Ramos (cell line): ENCODE measurements around the gene TMEM178B.
"Not testable (repeated sequence)": the region's sequence is repeated elsewhere in the genome, so short reads cannot be mapped to it uniquely, and the experiment has no call there.

ENCODE experiments used
- in situ Hi-C: fragments of 300-500 bp; cut with MboI; formaldehyde crosslinking; loops from one replicate; pipeline ENCODE4 v1.14.3; 2022; ENCODE audit warnings: low sequenced_read_pairs; ENCODE audit not compliant: unreplicated experiment

TMEM178B gene

GRCh38 chr7:141073641-141074161 lies at the start of gene TMEM178B:
Gene TMEM178B, plus strand, starts transcription at chr7:141074064.
- in situ Hi-C loops, result no loop called here

- in situ Hi-C loops, result loop anchor here (25.0 kb wide), 1 partner anchor 512 kb away; no protein-coding TSS in a partner anchor
Measured at GRCh38 chr7:141024668-141025067, 49.2 kb upstream of the TMEM178B start.

GRCh38 chr7:141027043-141027442 lies 46.8 kb upstream of the TMEM178B start:
- in situ Hi-C loops, result no loop called here

- in situ Hi-C loops, result no loop called here
Measured at GRCh38 chr7:141028767-141029166, 45.1 kb upstream of the TMEM178B start.

- in situ Hi-C loops, result not testable (repeated sequence)
Measured at GRCh38 chr7:141032539-141033323, 41.1 kb upstream of the TMEM178B start.

DNA sequence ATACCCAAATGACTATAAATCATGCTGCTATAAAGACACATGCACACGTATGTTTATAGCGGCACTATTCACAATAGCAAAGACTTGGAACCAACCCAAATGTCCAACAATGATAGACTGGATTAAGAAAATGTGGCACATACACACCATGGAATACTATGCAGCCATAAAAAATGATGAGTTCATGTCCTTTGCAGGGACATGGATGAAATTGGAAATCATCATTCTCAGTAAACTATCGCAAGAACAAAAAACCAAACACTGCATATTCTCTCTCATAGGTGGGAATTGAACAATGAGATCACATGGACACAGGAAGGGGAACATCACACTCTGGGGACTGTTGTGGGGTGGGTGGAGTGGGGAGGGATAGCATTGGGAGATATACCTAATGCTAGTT lies 35.8 kb upstream of the TMEM178B start:
- in situ Hi-C loops, result not testable (repeated sequence)

- in situ Hi-C loops, result no loop called here
Measured at GRCh38 chr7:141039376-141039775, 34.5 kb upstream of the TMEM178B start.

GRCh38 chr7:141042222-141043193 lies 31.4 kb upstream of the TMEM178B start:
- in situ Hi-C loops, result no loop called here

GRCh38 chr7:141043616-141044015 lies 30.2 kb upstream of the TMEM178B start:
- in situ Hi-C loops, result no loop called here

DNA sequence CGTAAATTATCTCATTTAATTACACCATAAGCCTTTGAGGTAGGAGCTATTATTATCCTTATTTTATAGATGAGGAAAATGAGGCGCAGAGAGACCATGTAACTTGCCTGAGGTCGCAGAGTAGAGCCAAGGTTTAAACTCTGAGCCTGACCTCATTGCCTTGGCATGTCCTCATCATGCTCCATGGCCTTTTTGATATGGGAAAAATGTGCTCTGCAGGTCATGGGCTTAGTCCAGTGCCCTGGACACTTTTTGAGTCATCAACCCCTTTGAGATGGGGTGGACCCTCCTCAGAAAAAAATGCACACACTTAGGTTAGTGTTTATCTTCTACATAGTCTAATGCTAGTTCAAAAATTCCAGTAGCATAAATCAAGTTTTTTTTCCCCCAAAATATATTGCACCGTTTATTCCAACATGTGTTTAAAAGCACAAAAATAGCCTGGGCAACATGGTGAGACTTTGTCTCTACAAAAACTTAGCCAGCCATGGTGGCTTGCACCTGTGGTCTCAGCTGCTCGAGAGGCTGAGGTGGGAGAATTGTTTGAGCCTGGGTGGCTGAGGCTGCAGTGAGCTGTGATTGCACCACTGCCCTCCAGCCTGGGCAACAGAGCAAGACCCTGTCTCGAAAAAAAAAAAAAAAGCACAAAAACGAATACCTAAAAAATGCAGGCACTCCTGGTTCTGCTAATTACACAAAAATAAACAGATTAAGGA lies 28.6 kb upstream of the TMEM178B start:
- in situ Hi-C loops, result no loop called here

DNA sequence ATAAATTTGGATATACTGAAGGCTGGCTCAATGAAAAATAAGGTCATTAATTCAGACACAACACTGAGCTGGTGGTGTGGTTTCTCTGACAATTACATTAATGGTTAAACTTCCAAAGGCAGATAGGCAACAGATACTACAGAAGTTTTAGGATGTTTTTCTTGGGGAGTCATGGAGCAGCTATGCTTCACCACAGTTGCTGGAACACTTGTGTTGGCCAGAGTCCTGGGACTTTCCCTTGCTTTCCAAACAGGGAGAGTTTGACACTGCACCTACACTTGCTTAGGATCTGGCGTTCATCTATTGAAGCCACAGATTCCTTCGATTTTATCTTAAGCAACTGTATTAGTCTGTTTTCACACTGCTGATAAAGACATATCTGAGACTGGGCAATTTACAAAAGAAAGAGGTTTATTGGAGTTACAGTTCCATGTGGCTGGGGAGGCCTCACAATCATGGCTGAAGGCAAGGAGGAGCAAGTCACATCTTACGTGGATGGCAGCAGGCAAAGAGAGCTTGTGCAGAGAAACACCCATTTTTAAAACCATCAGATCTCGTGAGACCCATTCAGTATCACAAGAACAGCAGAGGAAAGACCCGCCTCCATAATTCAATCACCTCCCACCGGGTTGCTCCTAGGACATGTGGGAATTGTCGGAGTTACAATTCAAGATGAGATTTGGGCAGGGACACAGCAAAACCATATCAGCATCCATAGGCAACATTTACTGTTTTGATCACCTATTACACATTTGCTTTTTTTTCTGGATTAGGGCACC lies 27.8 kb upstream of the TMEM178B start:
- in situ Hi-C loops, result no loop called here

DNA sequence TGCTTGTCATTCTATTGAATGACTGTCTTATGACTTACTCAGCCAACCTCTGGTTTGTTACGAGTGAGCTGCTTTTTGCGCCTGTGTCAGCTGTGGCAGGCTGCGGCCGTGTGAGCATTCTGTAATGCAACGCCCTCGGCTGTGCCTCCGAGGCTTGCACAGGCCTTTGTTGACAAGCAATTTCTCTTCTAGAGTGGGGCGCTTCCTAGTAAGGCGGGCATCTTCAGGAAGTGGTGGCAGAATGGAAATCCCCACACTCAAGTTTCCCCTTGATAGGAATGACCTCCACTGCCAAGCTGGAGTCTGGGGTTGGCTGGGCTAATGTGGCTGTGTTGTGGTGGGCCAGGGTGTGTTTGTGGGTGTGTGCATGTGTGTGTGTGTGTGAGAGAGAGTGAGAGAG lies 20.2 kb upstream of the TMEM178B start:
- in situ Hi-C loops, result no loop called here

DNA sequence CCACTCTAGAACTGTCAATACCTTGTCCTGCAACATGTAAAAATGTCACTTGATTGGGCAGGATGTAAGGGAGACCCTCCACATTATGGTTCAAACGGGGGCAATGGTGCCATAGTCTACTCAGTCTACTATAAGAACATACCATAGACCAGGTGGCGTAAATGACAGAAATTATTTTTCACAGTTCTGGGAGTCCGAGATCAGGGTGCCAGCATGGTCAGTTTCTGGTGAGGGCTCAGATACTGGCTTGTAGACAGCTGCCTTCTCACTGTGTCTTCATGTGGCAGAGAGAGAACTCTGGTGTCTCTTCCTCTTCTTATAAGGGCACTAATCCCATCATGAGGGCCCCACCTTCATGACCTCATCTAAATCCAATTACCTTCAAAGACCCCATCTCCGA lies 18.7 kb upstream of the TMEM178B start:
- in situ Hi-C loops, result no loop called here

DNA sequence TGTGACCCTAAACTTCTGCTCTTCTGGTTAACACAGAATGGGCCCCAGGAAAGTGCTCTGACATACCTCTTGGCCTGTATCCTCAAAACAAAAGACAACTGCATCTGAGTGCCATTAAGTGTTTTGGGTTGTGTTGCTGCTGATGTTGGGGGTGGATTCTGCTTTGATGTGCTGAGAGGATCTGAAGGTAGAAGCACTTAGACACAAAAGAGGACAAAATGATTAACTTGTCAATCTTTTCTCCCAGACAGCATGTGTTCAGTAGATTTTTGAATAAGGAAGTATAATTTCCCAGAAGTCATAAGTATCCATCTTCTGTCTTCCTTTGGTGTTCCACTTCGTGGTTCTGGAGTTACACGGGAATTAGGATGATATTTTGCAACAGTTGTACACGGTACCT lies 16.1 kb upstream of the TMEM178B start:
- in situ Hi-C loops, result no loop called here

GRCh38 chr7:141067856-141068255 lies 6.0 kb upstream of the TMEM178B start:
- in situ Hi-C loops, result not testable (repeated sequence)

GRCh38 chr7:141071260-141071854 lies 2.5 kb upstream of the TMEM178B start:
- in situ Hi-C loops, result no loop called here

GRCh38 chr7:141071855-141072547 lies 1.9 kb upstream of the TMEM178B start:
- in situ Hi-C loops, result no loop called here

- in situ Hi-C loops, result no loop called here
Measured at GRCh38 chr7:141072548-141073172, 1.2 kb upstream of the TMEM178B start.
